GM19395 (cell line): Measurements from ENCODE around the gene CD69.
"Not testable (repeated sequence)": the region's sequence is repeated elsewhere in the genome, so short reads cannot be mapped to it uniquely, and the experiment has no call there.

ENCODE experiments used
- ATAC-seq: cut with Tn5 transposase; IDR thresholded peaks from one replicate; pipeline ENCODE4 v1.9.1; 2021; ENCODE audit warnings: mild to moderate bottlenecking, moderate library complexity; ENCODE audit not compliant: unreplicated experiment

CD69 gene

GRCh38 chr12:9751204-9752144, 9.2 kb downstream of the CD69 start:
- ATAC-seq, result no peak

GRCh38 chr12:9750276-9751203, 10.2 kb downstream of the CD69 start:
- ATAC-seq, result no peak

- no peak for ATAC-seq
Measured at GRCh38 chr12:9749640-9750039, 11.1 kb downstream of the CD69 start.

- no peak for ATAC-seq
Measured at GRCh38 chr12:9745199-9745598, 15.5 kb downstream of the CD69 start.

- no peak for ATAC-seq
Measured at GRCh38 chr12:9742661-9743060, 18.0 kb downstream of the CD69 start.

- ATAC-seq, result peak; percentile 77
Measured at GRCh38 chr12:9741726-9742125, 19.0 kb downstream of the CD69 start.

GRCh38 chr12:9740106-9740750, 20.5 kb downstream of the CD69 start:
- no peak for ATAC-seq

DNA sequence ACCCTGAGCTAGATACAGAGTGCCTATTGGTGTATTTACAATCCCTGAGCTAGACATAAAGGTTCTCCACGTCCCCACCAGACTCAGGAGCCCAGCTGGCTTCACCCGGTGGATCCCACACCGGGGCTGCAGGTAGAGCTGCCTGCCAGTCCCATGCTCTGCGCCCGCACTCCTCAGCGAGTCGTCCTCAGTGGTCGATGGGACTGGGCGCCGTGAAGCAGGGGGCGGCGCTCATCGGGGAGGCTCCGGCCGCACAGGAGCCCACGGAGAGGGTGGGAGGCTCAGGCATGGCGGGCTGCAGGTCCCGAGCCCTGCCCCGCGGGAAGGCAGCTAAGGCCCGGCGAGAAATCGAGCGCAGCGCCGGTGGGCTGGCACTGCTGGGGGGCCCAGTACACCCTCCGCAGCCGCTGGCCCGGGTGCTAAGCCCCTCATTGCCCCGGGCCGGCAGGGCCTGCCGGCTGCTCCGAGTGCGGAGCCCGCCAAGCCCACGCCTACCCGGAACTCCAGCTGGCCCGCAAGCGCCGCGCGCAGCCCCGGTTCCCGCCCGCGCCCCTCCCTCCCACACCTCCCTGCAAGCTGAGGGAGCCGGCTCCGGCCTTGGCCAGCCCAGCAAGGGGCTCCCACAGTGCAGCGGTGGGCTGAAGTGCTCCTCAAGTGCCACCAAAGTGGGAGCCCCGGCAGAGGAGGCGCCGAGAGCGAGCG, 21.1 kb downstream of the CD69 start:
- not testable (repeated sequence) for ATAC-seq

DNA sequence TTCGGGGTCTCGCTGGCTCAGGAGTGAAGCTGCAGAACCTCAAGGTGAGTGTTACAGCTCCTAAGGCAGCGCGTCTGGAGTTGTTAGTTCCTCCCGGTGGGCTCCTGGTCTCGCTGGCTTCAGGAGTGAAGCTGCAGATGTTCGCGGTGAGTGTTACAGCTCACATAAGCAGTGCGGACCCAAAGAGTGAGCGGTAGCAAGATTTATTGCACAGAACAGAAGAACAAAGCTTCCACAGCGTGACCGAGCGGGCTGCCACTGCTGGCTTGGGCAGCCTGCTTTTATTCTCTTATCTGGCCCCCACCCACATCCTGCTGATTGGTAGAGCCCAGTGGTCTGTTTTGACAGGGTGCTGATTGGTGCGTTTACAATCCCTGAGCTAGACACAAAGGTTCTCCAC, 21.8 kb downstream of the CD69 start:
- not testable (repeated sequence) for ATAC-seq

DNA sequence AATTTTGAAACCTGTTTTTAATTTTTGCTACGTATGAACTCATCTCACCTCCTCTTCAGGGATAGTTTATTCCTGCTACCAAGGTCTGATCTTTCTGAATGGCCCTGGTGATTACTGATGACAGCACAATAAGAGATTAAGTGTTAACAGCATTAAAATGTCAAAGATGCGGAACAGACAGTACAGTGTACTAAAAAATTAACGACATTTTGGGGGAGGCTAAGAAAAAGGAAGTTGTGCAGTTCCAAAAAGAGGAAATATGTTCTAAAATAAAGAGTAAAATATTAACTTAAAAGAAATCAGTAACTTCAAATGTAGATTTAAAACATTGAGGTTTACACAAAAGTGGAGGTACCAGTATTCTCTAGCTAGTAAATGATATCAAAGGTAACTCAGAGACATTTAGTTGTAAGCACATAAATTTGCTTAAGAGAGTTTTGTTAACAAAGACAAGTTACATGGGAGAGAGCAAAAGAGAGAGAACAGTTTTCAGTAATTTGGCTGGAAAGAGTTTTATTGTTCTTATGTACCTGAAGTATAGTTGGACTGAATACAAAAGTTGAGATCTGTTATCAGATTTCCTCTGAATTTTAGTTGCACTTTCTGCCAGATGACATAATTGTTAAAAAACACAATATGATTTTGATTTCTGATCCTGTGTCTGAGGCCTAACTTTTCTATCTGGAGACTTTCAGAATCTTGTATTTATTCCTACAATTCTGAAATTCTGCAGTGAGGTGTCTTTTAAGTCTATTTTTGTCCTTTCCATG, 23.6 kb downstream of the CD69 start:
- no peak for ATAC-seq

DNA sequence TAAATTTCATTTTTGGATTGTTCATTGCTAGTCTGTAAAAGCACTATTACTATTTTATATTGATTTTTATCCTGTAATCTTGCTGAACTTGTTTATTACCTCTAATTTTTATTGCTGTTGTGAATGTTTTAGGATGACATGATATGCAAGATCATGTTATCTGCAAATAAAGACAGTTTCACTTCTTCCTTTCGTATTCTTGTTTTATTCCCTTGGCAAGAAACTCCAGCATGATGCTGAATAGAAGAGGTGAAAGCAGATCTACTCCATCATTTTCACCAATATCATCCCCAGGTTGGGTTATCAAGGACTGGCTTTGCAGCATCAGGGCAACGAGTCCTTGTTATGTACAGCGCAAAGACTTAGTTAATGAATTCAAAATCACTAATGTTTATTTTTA, 25.1 kb downstream of the CD69 start:
- no peak for ATAC-seq

DNA sequence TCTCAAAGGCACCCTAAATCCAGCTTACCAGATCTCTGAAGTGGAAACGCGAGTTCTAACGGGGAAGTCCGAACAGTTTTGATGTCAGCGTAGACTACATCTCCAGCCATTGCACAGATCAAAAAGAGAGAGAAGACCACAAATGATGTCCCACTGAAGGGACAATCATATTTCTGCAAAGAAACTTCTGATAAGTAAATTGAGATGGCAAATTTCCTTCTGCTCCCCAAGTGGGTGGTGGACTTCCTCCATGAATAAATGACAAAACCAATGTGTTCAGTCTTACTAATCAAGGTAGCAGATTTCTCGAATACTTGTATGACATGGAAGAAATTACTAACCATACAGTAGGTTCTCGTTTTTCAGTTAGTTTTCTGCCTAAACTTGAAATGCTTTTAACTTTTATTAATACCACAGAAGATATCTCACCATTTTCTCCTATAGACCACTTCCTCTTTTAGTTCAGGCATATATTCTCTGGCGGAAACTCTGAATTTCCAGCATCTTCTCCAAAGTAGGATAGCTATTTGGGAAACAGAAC, 27.7 kb downstream of the CD69 start, which contains the start of gene CLECL1:
Gene CLECL1 (minus strand): TSS at position 177 of the 541 bp plus-strand sequence.
- ATAC-seq, result peak; percentile 47

- peak; percentile 51 for ATAC-seq
Measured at GRCh38 chr12:9731797-9732196, 28.9 kb downstream of the CD69 start.

- ATAC-seq, result no peak
Measured at GRCh38 chr12:9731393-9731792, 29.3 kb downstream of the CD69 start.

DNA sequence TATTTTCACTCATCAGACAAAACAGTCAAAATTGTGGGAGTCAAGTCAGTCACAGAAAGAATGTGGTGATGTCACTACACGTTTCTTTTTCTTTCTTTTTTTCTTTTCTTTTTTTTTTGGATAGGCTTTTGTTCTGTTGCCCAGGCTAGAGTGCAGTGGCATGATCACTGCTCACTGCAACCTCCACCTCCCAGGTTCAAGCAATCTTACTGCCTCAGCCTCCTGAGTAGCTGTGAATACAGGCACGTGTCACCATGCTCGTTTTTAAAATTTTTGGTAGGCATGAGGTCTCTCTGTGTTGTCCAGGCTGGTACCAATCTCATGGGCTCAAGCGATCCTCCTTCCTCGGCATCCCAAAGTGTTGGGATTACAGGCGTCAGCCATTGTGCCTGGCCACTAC, 30.1 kb downstream of the CD69 start:
- no peak for ATAC-seq

- no peak for ATAC-seq
Measured at GRCh38 chr12:9730011-9730410, 30.7 kb downstream of the CD69 start.

GRCh38 chr12:9729082-9729481, 31.6 kb downstream of the CD69 start:
- no peak for ATAC-seq

- ATAC-seq, result no peak
Measured at GRCh38 chr12:9727813-9728212, 32.9 kb downstream of the CD69 start.

DNA sequence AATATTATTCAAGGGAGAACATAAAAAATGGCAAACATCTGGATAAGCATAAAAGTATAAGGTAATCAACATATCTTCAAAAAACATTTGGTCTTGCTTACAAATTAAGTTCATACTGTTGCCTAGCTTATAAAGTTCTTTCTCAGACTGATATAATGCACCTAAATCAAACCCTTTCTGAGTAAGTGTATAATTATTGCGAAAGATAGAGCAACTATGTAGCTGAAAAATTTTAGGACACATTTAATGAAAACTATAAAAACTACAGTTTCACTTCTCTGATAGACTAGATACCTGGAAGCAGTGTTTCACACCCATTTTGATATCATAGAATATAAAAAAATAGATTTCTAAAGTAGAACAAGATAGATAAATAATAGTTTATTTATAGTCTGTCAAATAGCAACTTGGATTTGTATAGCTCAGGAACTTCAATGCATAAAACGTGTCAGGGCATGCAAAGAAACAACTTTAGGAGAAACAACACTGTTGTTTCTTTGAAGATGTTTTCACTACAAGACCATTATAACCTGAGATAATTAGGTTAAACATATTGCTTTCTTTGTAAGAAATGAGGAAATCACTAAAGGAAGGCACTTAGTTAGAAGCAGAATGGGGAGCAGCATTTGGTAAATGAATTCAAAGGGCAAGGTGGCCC, 35.4 kb downstream of the CD69 start:
- ATAC-seq, result no peak
